Neural progenitor cell (in vitro differentiated cells): ENCODE results near the gene CKAP4. TPM values are rescaled to one million over a fixed set of nuclear protein-coding genes. Genes with fewer than 3 reads are reported as not detected.

ENCODE experiments used
- DNase-seq: peaks from one replicate; pipeline ENCODE4 v3.0.0-alpha.2; 2016; ENCODE audit warnings: low spot score
- H2AFZ ChIP-seq: fragments of 200-600 bp; sonication (generic); replicated peaks from 2 replicates; pipeline ENCODE4 v1.6.1; 2016; ENCODE audit warnings: antibody characterized with exemption
- H3F3A ChIP-seq: fragments of 200-600 bp; sonication (generic); 2 replicates; pipeline ENCODE4 v1.6.1; 2016; ENCODE audit warnings: antibody characterized with exemption, low read depth
- H3K27ac ChIP-seq: fragments of 200-600 bp; sonication (generic); 2 replicates; pipeline ENCODE4 v1.5.1; 2016; ENCODE audit warnings: mild to moderate bottlenecking
- H3K27me3 ChIP-seq: fragments of 200-600 bp; sonication (generic); 2 replicates; pipeline ENCODE4 v1.6.1; 2016; ENCODE audit warnings: mild to moderate bottlenecking, moderate library complexity
- H3K36me3 ChIP-seq: fragments of 200-600 bp; sonication (generic); 2 replicates; pipeline ENCODE4 v1.5.1; 2016
- H3K4me1 ChIP-seq: fragments of 200-600 bp; sonication (generic); 2 replicates; pipeline ENCODE4 v1.6.1; 2016; ENCODE audit warnings: mixed run types
- H3K4me2 ChIP-seq: fragments of 200-600 bp; sonication (generic); 2 replicates; pipeline ENCODE4 v1.6.1; 2016
- H3K4me3 ChIP-seq: fragments of 200-600 bp; sonication (generic); 2 replicates; pipeline ENCODE4 v1.5.1; 2016
- H3K79me2 ChIP-seq: fragments of 200-600 bp; sonication (generic); 2 replicates; pipeline ENCODE4 v1.6.1; 2016; ENCODE audit warnings: low read depth
- H3K9ac ChIP-seq: fragments of 200-600 bp; sonication (generic); 2 replicates; pipeline ENCODE4 v1.6.1; 2016
- H3K9me3 ChIP-seq: fragments of 200-600 bp; sonication (generic); 2 replicates; pipeline ENCODE4 v1.5.1; 2016; ENCODE audit warnings: low read depth
- H4K20me1 ChIP-seq: fragments of 200-600 bp; sonication (generic); 2 replicates; pipeline ENCODE4 v1.6.1; 2016; ENCODE audit warnings: low read depth
- H3K27ac Mint-ChIP-seq: 3 replicates; pipeline ENCODE4 v1.8.0; 2021; ENCODE audit warnings: mixed read lengths
- H3K27me3 Mint-ChIP-seq: 2 replicates; pipeline ENCODE4 v1.8.0; 2022; ENCODE audit warnings: low read depth, mild to moderate bottlenecking, inconsistent platforms, moderate library complexity, mixed read lengths; ENCODE audit not compliant: insufficient read depth
- H3K36me3 Mint-ChIP-seq: 3 replicates; pipeline ENCODE4 v1.8.0; 2021; ENCODE audit warnings: mixed read lengths
- H3K4me1 Mint-ChIP-seq: 3 replicates; pipeline ENCODE4 v1.8.0; 2021; ENCODE audit warnings: mixed read lengths
- H3K4me3 Mint-ChIP-seq: 3 replicates; pipeline ENCODE4 v1.8.0; 2021; ENCODE audit warnings: mild to moderate bottlenecking, moderate library complexity, mixed read lengths
- H3K9me3 Mint-ChIP-seq: 3 replicates; pipeline ENCODE4 v1.8.0; 2020; ENCODE audit warnings: mixed read lengths
- EZH2 ChIP-seq: fragments of 200-600 bp; sonication (generic); IDR thresholded peaks from 2 replicates; pipeline ENCODE4 v1.6.1; 2017; ENCODE audit warnings: antibody characterized with exemption, mild to moderate bottlenecking, moderate library complexity
- EZH2phosphoT487 ChIP-seq: fragments of 200-600 bp; sonication (generic); IDR thresholded peaks from 2 replicates; pipeline ENCODE4 v1.6.1; 2017; ENCODE audit warnings: antibody characterized with exemption
- total RNA-seq: library from RNA; depleted of rRNA; stranded (reverse); fragments of >200 nt; gene quantifications from 2 replicates; pipeline ENCODE4 v1.2.3, GENCODE V29; 2015; ENCODE audit warnings: low replicate concordance
- TF ChIP-seq, protein P1 (sequence below): fragments of 200-600 bp; sonication (generic); IDR thresholded peaks from 2 replicates; pipeline ENCODE4 v1.5.1; 2017; ENCODE audit warnings: antibody characterized with exemption, mild to moderate bottlenecking

The CKAP4 gene
- total RNA-seq, 1 donor from 2014 or later: 58.7 TPM

DNA sequence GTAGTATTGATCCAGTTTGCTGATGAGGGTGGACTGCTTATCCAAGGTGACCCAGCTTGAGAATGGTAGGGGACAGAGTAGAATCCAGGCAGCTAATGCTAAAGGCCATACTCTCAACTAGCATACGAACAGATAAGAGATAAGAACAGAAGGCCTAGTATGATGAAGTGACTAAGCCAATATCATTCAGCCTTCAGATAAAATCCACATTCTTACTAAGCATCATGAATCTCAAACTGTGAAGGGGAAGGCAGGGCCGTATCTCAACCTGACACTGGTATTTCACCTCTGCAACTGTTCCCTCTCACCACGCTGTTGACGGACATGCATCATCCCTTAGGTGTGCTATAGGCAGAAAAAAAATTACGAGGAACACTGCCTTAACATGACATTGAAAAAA, 8.1 kb upstream of the CKAP4 start:
- no peak overlapping the region for H2AFZ ChIP-seq
- no peaks in the 10 kb centered on the region for H3K79me2 ChIP-seq
- no peaks in the 10 kb centered on the region for H4K20me1 ChIP-seq
- H3K9me3 ChIP-seq: no peaks in the 10 kb centered on the region
- peaks cover 11% of the 10 kb centered on the region for H3F3A ChIP-seq
- Mint-ChIP-seq H3K27me3 (peaks cover 2% of the 10 kb centered on the region), H3K4me1 (peaks cover 10% of the 10 kb centered on the region), H3K27ac (no peak overlapping the region), H3K9me3 (peaks cover 3% of the 10 kb centered on the region), H3K4me3 (no peak overlapping the region), H3K36me3 (no peaks in the 10 kb centered on the region)
- no peak overlapping the region for H3K4me3 ChIP-seq
- peaks cover 21% of the 10 kb centered on the region for H3K4me1 ChIP-seq
- no peaks in the 10 kb centered on the region for H3K27me3 ChIP-seq
- TF ChIP-seq EZH2phosphoT487: no peak
- no peak for TF ChIP-seq EZH2
- TF ChIP-seq, protein P1, sequence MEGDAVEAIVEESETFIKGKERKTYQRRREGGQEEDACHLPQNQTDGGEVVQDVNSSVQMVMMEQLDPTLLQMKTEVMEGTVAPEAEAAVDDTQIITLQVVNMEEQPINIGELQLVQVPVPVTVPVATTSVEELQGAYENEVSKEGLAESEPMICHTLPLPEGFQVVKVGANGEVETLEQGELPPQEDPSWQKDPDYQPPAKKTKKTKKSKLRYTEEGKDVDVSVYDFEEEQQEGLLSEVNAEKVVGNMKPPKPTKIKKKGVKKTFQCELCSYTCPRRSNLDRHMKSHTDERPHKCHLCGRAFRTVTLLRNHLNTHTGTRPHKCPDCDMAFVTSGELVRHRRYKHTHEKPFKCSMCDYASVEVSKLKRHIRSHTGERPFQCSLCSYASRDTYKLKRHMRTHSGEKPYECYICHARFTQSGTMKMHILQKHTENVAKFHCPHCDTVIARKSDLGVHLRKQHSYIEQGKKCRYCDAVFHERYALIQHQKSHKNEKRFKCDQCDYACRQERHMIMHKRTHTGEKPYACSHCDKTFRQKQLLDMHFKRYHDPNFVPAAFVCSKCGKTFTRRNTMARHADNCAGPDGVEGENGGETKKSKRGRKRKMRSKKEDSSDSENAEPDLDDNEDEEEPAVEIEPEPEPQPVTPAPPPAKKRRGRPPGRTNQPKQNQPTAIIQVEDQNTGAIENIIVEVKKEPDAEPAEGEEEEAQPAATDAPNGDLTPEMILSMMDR: no peak
- H3K4me2 ChIP-seq: no peak overlapping the region
- H3K9ac ChIP-seq: no peak overlapping the region
- no peaks in the 10 kb centered on the region for H3K36me3 ChIP-seq
- no peak overlapping the region for H3K27ac ChIP-seq
- no peak for DNase-seq

DNA sequence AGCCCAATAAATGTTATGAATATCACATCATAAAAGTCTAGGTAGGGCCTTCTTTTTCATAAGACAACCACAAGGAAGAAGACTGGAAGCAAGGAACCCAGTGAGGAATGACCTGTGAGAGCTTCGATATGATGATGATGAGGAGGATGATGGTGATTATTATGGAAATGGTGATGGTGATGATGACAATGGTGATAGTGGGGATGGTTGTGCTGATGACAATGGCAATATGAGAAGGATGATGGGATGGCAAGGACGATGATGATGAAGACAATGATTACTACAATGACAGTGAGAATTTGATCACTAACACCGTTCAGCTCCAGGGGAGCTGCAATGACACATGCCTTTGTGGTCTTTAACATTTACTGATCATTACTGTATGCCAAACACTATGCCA, 7.7 kb upstream of the CKAP4 start:
- Mint-ChIP-seq H3K27ac (no peak overlapping the region), H3K9me3 (peaks cover 3% of the 10 kb centered on the region), H3K4me3 (no peak overlapping the region), H3K36me3 (no peaks in the 10 kb centered on the region), H3K4me1 (peaks cover 10% of the 10 kb centered on the region), H3K27me3 (peaks cover 2% of the 10 kb centered on the region)
- H3K4me1 ChIP-seq: peaks cover 21% of the 10 kb centered on the region
- H3K4me2 ChIP-seq: no peak overlapping the region
- no peaks in the 10 kb centered on the region for H4K20me1 ChIP-seq
- H3K9ac ChIP-seq: no peak overlapping the region
- TF ChIP-seq EZH2: no peak
- no peak for TF ChIP-seq EZH2phosphoT487
- TF ChIP-seq, protein P1: no peak
- H2AFZ ChIP-seq: no peak overlapping the region
- H3K9me3 ChIP-seq: no peaks in the 10 kb centered on the region
- H3K36me3 ChIP-seq: no peaks in the 10 kb centered on the region
- H3K4me3 ChIP-seq: no peak overlapping the region
- no peaks in the 10 kb centered on the region for H3K27me3 ChIP-seq
- H3K27ac ChIP-seq: no peak overlapping the region
- peaks cover 11% of the 10 kb centered on the region for H3F3A ChIP-seq
- no peak for DNase-seq
- no peaks in the 10 kb centered on the region for H3K79me2 ChIP-seq

DNA sequence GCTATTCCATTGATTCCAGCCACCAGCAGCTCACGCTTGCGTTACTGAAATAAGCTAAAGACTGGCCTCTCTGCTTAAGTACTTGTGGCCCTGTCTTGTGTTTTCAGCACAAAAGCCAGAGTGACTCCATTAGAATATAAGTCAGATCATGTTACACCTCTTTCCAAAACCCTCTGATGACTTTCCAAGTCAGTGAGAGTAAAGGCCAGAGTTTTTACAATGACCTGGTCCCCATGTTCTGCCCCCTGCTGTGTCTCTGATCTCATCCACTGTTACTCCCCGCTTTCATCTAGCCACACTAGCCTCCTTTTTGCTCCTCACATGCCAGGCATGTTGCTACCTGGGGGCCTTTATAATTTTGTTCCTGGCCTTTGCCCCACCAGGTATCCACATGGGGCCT, 6.9 kb upstream of the CKAP4 start:
- Histone ChIP-seq H3K4me2 (peak overlapping the region; percentile 59), H3K9ac (no peak overlapping the region), H3K4me1 (peaks cover 21% of the 10 kb centered on the region), H3K4me3 (no peak overlapping the region), H3K27ac (no peak overlapping the region), H3K9me3 (no peaks in the 10 kb centered on the region), H3K27me3 (no peaks in the 10 kb centered on the region), H3K79me2 (no peaks in the 10 kb centered on the region), H3F3A (peaks cover 11% of the 10 kb centered on the region), H4K20me1 (no peaks in the 10 kb centered on the region), H2AFZ (no peak overlapping the region), H3K36me3 (no peaks in the 10 kb centered on the region)
- no peak overlapping the region for H3K4me3 Mint-ChIP-seq
- TF ChIP-seq EZH2 (no peak), EZH2phosphoT487 (no peak)
- TF ChIP-seq, protein P1: no peak
- H3K27me3 Mint-ChIP-seq: no peaks in the 10 kb centered on the region
- no peaks in the 10 kb centered on the region for H3K36me3 Mint-ChIP-seq
- DNase-seq: peak; percentile 57
- H3K9me3 Mint-ChIP-seq: peaks cover 2% of the 10 kb centered on the region
- H3K4me1 Mint-ChIP-seq: peaks cover 13% of the 10 kb centered on the region
- no peak overlapping the region for H3K27ac Mint-ChIP-seq
